ENCODE measurements around the gene KCNK2.

The KCNK2 gene

GRCh38 chr1:215082532-215083382, at the start of gene KCNK2:
KCNK2 (plus strand) TSS chr1:215082737; CDS start chr1:215083386, 649 bp downstream.
- no peak for DNase-seq (ENCODE audit: low spot score)

- DNase-seq (ENCODE audit: low spot score), result no peak
These were observed 49.5 kb upstream of the KCNK2 start for GRCh38 chr1:215032911-215033526.

- no peak for DNase-seq (ENCODE audit: low spot score)
These were observed 42.3 kb upstream of the KCNK2 start for GRCh38 chr1:215040190-215040589.

- no peak for DNase-seq (ENCODE audit: low spot score)
These were observed 39.1 kb upstream of the KCNK2 start for GRCh38 chr1:215043401-215043800.

- DNase-seq (ENCODE audit: low spot score), result no peak
These were observed 38.4 kb upstream of the KCNK2 start for GRCh38 chr1:215044151-215044550.

GRCh38 chr1:215045698-215046308, 36.7 kb upstream of the KCNK2 start:
- DNase-seq (ENCODE audit: low spot score), result no peak

- no peak for DNase-seq (ENCODE audit: low spot score)
These were observed 30.1 kb upstream of the KCNK2 start for GRCh38 chr1:215052256-215053015.

- DNase-seq (ENCODE audit: low spot score), result no peak
These were observed 28.3 kb upstream of the KCNK2 start for GRCh38 chr1:215054266-215054665.

- no peak for DNase-seq (ENCODE audit: low spot score)
These were observed 27.1 kb upstream of the KCNK2 start for GRCh38 chr1:215055281-215055935.

- DNase-seq (ENCODE audit: low spot score), result no peak
These were observed 26.0 kb upstream of the KCNK2 start for GRCh38 chr1:215056584-215056983.

- no peak for DNase-seq (ENCODE audit: low spot score)
These were observed 22.6 kb upstream of the KCNK2 start for GRCh38 chr1:215059947-215060346.

- no peak for DNase-seq (ENCODE audit: low spot score)
These were observed 18.2 kb upstream of the KCNK2 start for GRCh38 chr1:215064327-215064726.

- DNase-seq (ENCODE audit: low spot score), result no peak
These were observed 11.5 kb upstream of the KCNK2 start for GRCh38 chr1:215071078-215071477.

- DNase-seq (ENCODE audit: low spot score), result no peak
These were observed 6.2 kb upstream of the KCNK2 start for GRCh38 chr1:215076322-215076721.

- DNase-seq (ENCODE audit: low spot score), result no peak
These were observed 3.1 kb upstream of the KCNK2 start for GRCh38 chr1:215079456-215079855.

- no peak for DNase-seq (ENCODE audit: low spot score)
These were observed 641 bp upstream of the KCNK2 start for GRCh38 chr1:215081661-215082531.

GRCh38 chr1:215083383-215083961, 935 bp downstream of the KCNK2 start:
- no peak for DNase-seq (ENCODE audit: low spot score)

- DNase-seq (ENCODE audit: low spot score), result no peak
These were observed 2.1 kb downstream of the KCNK2 start for GRCh38 chr1:215084621-215085020.

- DNase-seq (ENCODE audit: low spot score), result no peak
These were observed 5.1 kb downstream of the KCNK2 start for GRCh38 chr1:215087603-215088002.

- no peak for DNase-seq (ENCODE audit: low spot score)
These were observed 11.8 kb downstream of the KCNK2 start for GRCh38 chr1:215094381-215094780.
